HG02938 (cell line): Measurements from ENCODE around the gene RPS6KA2.

Source experiments
- ATAC-seq: cut with Tn5 transposase; IDR thresholded peaks from one replicate; pipeline ENCODE4 v1.9.1; 2021; ENCODE audit warnings: mild to moderate bottlenecking, moderate library complexity; ENCODE audit not compliant: unreplicated experiment

RPS6KA2 gene

DNA sequence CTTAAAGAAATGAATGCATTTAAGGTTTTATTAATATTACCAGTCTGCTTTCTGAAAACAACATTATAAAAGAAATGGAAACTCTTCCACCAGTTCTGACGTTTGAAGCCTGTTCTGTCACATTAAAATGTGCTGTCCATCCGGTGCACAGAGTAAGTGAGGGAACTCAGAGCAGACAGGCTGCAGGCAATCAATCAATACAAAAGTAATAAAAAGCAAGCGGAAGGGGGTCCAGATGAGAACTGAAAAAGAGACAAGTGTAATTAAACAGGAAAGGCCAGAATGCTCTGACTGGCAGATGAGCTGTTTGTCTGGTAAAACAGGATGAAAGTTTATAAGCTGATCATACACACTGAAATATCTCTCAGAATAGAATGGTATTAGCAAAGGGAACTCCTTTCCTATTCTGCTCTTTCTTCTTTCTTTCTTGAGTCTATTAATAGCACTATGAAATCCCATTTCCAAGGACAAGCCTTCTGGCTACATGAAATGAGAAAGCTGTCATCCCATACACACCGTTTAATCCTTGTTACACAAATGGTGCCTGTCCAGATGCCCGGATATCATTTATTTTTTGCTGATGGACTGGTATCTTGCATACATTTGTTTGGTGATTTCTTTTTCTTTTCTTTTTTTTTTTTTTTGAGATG lies 134.8 kb downstream of the RPS6KA2 start:
- no peak for ATAC-seq

DNA sequence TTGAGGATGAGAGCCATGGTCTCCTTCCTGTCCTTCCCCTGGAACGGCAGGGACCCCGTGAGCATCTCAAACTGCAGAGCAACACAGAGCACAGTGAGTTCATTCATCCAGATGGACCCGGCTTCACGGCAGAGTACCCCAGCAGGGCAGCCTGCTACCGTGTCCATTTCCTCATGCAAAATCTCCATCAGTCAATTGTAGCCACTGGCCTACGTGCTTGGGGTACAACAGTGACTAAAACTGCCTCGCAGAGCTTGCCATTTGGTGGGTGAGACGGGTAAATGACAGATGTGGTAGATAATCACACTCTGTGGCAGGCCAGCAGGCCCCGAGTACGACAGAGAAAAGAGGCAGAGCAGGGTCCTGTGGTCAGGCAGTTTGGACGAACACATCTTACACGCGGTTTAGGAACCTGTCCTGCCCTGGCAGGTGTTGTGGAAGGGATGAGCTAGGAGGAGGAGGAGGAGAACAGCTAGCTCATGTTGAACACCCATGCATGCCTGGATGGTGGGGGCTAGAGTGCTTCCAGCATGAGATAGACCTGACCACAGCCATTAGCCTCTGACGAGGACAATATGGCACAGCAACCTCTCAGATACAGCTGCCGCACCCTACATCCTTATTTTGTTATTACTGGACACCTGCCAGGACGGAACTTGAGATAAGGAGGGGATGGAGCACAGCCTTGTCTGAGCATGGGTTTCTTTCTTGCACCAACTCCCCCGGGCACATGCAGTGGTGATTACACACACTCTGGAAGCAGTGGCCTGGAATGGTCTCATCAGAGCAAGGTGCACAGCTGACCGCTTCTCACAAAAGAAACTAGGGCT lies 136.2 kb downstream of the RPS6KA2 start:
- ATAC-seq, result no peak

DNA sequence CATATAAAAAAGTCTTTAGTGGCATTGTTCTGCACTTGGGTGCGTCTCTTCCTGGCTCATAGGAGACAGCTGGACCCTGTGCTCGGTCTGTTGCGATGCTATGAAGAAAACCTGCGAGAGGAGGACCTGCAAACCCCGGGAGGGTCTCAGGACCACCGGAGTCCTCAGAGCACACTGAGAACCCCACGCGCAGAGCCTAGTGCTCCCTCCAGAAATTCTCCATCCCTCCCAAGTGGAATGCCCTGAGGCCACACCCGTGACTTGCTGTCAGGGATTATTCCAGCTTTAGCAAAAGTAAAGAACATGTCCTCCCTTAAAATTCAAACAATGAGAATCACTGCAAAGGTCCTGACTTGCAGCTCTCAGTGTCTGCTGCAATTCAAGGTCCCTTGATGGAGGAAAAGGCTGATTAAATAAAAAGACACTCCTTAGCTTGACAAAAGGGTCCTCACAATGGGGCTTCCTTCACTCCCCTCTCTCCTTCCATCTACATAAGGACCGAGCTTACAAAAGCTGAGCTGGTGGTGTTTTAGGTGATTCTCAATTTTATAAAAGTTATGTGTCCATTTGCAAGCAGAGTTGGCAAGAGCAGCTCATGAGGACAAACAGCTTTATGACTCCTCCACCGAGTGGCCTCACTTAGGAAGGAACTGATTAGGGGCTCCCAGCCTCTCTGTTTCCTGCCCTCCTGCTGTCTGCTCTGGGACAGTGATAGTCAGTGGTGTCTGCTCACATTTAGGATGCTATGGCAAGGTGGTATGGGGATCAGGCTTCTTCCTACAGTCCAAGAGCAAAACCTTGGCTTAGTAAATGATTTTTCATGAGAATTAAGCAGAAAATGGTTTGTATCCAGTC lies 137.5 kb downstream of the RPS6KA2 start:
- ATAC-seq, result no peak

DNA sequence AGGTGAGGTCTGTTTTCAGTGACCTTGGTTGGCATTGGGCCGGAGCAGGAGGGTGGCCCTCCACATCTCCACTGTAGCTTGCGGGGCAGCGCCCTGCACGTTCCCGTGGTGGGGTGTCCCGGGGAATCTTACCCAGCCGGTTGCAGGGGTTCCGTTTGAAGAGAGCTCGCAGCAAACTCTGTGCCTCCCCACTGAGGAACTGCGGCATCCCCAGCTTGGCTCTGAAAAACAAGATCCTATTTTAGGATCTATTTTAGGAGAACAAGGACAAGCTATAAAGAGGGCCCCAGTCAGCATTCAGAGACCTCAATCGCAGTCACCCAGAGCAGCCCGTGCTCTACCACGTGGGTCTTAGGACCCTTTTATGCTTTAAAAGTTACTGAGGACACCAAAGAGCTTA lies 138.3 kb downstream of the RPS6KA2 start:
- no peak for ATAC-seq

DNA sequence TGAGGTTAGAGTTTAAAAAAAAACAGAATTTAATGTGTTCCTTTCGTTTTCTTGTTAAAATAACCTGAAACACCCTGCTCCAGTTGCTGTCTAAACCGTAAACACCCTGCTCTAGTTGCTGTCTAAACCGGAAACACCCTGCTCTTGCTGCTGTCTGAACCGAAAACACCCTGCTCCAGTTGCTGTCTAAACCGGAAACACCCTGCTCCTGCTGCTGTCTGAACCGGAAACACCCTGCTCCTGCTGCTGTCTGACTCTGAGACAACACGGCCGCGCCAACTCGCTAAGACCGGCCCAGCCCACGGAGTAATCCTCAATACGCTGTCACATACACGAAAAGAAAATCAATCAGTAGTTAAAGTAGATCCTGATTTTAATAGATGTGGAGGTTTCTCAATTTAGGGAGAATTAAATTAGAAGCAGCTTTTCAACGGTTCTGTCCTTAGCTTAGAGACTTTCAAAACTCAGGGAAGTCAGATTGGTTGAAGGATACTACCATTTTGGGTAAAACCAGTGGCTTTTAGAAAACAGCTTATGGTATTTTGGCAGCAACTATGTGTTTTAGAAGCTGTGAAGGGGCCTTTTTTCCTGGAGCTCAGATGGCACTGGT lies 138.9 kb downstream of the RPS6KA2 start:
- ATAC-seq, result peak; percentile 94

DNA sequence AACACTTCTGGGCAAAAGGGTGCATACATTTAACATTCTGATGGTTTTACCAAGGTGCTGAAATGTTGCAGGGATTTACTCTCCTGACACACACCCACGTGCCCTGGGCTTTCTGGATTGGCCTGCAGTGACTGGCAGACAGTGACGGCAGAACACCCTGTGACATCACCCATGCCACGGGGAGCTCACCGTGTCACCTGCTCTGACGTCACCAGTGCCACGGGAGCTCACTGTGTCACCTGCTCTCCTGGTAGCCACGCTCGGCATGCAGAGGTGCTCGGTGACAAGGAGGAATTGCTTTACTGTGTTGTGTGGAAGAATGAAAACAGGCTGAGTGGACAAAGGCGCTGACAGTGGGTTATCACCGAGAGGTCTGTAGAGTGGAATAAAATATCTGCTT lies 139.9 kb downstream of the RPS6KA2 start:
- ATAC-seq, result no peak

DNA sequence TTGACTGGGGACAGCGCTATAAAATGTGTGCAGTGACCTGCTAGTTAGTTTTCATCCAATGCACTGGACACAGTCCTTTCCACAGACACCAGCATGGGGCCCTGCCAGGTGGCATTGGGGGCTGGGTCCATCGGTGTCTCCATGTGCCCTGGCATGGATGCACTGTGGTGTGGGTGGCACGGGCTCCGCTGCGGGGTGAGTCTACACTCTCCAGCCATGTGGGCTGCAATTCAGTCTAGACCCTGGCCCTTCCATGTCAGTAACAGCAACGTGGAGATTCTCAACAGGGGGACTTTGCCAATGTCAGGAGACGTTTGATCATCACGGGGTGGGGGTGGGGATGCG lies 140.5 kb downstream of the RPS6KA2 start:
- ATAC-seq, result no peak

DNA sequence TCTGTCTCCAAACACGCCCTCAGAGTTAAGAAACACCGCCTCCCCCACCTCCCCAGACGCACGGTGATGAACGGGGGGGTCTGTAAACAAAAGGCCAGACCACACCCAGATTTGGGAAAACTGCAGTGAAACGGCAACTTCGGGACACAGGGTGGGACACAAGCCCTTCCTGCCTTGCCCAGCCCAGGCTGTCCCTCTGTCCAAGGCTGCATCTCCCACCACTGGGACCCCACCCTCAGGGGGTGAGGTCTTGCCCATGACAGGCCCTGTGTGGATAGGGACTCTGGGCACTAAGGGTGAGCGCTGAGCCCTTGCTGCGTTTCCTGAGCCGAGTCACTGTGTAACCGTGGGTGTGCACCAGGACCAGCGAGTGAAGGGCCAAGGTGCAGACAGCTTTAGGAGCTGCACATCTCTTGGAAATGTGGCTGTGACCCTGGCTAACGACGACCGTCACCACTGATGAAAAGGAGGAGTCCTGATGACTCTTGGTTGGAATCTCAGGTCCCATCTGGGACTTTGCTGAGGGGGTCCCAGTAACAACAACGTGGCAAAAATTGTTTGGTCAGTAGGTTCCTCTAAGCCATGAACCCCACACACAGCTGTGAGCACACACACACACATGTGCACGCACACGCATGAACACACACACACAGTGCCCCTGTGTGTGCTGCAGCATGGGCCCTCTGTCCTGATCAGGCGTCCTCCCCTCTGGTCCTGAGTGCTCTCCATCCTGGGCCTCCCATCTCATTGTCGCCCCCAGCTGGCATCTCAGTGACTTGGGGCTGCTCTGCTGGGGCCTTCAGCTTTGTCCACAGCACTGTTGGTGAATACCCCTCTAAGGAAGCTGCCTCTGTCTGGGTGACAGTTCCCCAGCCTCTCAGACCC lies 141.2 kb downstream of the RPS6KA2 start:
- ATAC-seq, result no peak

DNA sequence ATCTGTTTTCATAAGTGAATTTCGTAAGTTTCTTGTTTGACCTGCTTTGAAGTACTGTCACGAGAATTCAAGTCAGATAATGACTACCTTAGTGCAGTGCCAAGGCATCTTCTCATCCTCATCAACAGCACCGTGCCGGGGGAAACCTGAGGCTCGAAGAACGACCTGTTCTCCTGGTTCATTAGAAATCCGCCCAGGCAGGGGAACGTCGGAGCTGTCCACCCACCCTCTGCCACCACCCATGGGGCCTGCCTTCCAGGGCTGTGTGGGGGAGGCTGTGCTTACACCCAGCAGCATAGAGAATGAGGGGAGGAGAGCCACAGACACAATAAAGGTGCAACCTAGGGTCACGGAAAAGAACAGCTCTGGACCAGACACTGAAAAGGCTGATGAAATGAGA lies 142.2 kb downstream of the RPS6KA2 start:
- ATAC-seq, result no peak

DNA sequence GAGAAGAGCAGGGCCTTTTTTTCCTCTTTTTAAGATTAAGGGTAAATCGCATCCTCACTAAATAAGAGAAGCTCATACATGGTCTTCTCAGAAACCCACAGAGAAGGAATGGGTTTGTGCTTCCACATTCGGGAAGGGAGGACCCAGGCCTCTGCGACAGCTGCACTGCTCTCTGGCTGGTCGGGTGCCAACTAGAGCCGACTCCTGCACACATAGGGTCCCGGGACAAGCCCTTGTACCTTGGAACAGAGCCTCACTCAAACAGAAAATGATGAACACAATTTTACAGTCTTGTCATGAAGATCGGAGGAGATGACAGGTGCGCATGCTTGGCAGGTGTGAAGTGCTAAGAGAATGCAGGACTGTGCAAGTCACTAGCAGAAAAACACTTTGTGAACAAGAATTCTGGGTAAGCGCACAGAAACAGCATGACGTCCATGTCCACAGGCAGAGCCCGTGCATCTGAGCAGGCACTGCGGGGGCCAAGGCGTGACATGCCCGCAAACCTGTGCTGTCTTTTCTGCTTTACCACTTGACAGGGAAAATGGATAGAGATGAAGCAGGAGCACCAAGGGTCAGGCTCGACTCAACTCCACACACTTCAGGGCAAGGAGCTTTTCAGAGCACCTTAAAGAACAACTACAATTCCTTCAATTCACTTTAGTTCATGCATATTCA lies 143.3 kb downstream of the RPS6KA2 start:
- no peak for ATAC-seq

DNA sequence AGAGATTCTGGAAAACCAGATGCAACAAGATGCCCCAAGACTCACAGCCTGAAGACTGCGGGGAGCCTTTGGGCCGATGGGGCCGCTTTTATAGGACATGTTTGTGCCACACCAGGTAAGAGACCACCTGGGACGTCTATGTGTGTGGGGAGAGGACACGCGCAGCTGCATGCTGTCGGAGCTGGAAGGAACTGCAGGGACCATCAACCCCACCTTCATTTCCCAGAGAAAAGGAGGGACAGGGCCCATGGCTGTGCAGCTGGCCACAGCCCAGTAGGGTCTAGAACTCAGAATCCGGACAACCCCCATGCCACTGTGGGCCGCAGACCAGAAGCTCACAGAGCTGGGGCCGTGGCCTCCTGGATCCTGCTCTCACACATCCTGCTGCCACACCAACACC lies 144.0 kb downstream of the RPS6KA2 start:
- ATAC-seq, result no peak

DNA sequence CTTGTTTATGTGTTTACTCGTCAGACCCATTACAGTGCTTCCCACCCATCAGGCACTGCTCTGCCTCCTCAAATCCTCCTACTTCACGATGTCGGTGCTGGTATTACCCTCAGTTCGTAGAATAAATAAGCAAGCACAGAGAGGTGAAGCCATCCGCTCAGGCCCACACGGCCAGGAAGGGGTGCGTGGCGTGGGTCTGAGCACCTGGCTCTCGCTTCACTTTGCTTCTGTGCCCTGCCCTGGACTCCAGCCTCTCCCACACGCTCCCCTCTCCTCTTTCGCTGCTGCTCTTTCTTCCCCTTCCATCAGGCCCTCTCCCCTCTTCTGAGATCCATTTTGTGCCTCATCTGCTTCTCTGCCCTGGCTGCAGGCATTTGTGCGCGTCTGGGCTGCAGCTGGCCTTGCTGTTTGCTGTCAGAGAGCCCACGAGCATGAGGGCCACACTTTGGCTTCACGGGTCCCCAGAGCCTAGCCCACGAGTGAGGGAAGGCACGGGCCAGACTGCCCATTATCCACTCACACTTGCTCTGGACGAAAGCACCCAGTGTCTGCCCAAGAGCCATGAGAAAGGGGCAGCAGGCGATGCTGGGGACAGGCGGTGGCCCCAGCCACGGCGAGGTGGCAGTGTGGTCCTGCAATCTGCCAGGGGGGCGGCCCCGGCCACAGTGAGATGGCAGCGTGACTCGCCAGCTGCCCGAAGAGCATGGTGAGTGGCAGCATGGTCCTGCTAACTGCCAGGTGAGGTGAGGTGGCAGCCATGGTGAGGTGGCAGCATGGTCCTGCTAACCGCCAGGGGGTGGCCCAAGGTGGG lies 148.1 kb downstream of the RPS6KA2 start:
- ATAC-seq, result no peak

DNA sequence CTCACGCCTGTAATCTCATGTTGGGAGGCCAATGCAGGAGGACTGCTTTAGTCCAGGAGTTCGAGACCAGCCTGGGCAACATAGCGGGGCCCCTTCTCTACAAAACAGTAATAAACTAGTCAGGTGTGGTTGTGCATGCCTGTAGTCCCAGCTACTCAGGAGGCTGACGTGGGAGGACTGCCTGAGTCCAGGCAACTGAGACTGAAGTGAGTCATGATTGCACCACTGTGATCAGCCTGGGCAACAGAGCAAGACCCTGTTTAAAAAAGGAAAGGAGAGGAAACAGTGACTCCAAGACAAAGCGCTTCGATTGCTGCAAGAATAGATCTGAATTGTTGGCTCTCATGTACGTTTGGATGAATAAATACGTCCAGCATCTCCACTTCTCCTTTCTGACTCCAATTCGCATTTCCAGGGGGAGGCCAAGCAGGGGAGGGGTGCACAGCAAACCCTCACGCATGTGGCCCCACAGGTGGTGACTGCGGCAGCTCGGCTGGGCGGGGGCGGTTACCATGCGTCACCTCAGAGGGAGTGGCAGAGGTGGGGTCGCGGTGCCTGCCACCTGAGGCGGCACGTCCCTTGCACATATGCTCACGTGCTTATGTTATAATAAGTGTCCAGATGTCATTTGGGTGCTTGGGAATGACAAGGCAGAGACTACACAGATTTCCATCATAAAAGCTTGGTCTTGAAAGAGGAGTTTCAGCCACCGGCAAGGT lies 149.2 kb downstream of the RPS6KA2 start:
- no peak for ATAC-seq

DNA sequence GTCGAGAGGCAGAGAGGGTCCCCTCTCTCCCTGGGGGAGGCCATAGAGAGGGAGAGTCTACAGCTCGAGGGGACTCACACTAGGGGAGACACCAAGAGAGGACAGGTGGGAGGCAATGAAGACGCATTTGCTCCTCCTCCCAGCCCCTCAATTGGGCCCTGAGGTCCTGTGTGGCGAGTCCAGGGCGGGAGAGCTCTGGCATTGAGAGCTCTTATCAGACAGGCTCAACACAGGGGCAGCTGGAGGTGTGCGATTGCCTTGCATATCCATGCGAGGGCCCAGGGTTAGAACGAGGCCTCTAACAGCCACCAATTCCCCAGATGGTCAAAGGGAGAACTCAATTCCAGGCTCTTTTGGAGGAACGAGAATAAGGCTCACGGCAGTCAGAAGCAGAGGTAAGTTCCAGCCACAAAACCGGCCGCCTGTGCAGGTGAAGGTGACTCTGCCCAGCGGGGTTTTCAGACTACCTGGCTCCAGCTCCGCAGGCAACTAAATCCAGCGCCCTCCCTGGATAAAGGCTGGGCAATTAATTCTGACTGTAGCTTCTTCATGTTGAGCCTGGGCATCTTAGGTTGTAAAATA lies 150.3 kb downstream of the RPS6KA2 start:
- ATAC-seq, result no peak

DNA sequence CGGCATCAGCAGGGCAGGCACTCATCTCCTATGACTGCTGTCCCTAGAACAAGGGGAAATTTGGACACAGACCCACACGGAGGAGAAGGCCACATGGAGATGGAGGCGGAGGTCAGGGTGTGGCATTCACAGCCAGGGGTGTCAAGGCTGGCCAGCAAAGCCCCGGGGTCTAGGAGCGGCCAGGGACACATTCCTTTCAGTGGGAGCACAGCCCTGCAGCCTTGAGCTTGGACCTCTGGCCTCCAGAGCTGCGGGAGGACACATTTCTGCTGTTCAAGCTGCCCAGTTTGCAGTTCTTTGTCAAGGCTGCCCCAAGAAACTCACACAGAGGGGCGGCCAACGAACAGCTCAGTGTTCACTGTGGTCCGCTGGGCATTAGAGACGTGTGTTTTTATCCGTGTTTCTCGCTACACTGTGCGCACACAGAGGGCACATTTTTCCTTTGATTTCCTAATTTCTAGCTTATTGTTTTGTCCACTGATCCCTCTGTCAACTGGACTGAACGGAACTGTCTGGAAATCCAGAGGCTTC lies 150.9 kb downstream of the RPS6KA2 start:
- no peak for ATAC-seq

DNA sequence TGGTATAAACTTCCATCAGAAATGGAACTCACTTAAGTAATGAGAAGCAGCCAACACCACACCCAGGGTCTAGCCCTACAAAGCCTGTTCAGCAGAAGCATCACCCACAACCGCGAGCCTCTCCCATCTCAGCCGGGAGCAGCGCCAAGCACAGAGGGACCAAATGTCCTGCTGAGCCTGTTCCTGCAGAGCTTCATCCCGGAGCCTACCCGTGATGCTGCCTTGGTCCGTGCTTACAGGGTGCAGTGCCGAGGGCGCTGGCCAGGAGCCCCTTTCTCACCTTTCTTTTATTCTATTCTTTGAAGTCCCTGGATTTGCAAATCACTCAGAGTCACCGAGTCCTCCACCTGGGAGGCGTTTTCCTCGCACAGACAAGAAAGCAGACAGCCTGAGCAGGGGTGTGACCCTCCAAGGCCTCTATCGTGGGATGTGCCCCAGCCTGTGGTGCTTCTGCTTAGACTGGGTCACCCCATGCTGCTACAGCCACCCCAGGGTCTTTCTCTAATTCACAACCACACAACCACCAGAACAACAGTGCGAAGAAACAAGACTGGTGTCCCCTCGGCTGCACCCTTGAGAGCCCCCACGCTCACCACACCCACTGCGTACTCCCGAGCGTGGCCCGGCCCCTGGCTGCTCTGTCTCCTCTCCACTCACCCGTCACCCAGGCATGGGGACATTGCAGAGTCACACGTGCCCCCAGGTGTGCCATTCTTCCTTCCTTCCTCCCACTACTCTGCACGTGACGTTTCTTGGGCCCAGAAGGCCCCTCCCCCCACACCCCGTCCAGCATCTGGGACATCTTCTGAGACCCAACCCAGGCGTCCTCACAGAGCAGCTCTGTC lies 152.1 kb downstream of the RPS6KA2 start:
- ATAC-seq, result no peak
